Panc1 (cell line): ENCODE measurements around the gene SUPT3H. TPM values are rescaled to one million over a fixed set of nuclear protein-coding genes. Genes with fewer than 3 reads are reported as not detected.

Source experiments
- ATAC-seq: fragments of 200-7000 bp; cut with Tn5 transposase; 2 replicates; pipeline ENCODE4 v1.9.1; 2020; ENCODE audit warnings: mild to moderate bottlenecking, moderate library complexity
- BruUV-seq: library from RNA; stranded (reverse); fragments of 400-500 nt; replicated peaks from 2 replicates; lab custom pipeline; 2021; lab: Mats Ljungman, UMichigan
- CTCF ChIA-PET: fragments of 300-600 bp; sonication (Branson Sonifier 250); formaldehyde crosslinking; loops from one replicate; lab custom pipeline; 2022; ENCODE audit warnings: antibody characterized with exemption; lab: Charles Lee
- POLR2A ChIA-PET: fragments of 300-600 bp; sonication (Branson Sonifier 250); formaldehyde crosslinking; loops from one replicate; lab custom pipeline; 2022; ENCODE audit warnings: antibody characterized with exemption; lab: Charles Lee
- DNase-seq: peaks from one replicate; pipeline ENCODE4 v3.0.0-alpha.2; 2010; ENCODE audit warnings: low read depth, low spot score
- H3K27ac ChIP-seq: 2 replicates; pipeline ENCODE4 v1.5.1; 2011; ENCODE audit warnings: mild to moderate bottlenecking, low read length, inconsistent platforms
- H3K27me3 ChIP-seq: fragments of 200-500 bp; sonication (Bioruptor generic); 2 replicates; pipeline ENCODE4 v1.6.0; 2014; ENCODE audit warnings: low read length, inconsistent platforms; ENCODE audit not compliant: control insufficient read depth, insufficient read depth
- H3K36me3 ChIP-seq: fragments of 200-500 bp; sonication (Bioruptor generic); 2 replicates; pipeline ENCODE4 v1.5.1; 2014; ENCODE audit warnings: inconsistent platforms, mild to moderate bottlenecking, low read length, moderate library complexity; ENCODE audit not compliant: control insufficient read depth, insufficient read depth
- H3K4me1 ChIP-seq: 2 replicates; pipeline ENCODE4 v1.5.1; 2011; ENCODE audit warnings: inconsistent platforms, mild to moderate bottlenecking, low read length, moderate library complexity; ENCODE audit not compliant: control insufficient read depth, insufficient read depth
- H3K4me3 ChIP-seq, 2 experiments: 2 replicates each; pipeline ENCODE4 v1.5.1; 2011 to 2012; ENCODE audit warnings: low read depth in 2 of 2, low read length in 2 of 2, mild to moderate bottlenecking in 2 of 2, inconsistent platforms in 1 of 2, moderate library complexity in 1 of 2
- H3K9me3 ChIP-seq: fragments of 200-500 bp; sonication (Bioruptor generic); 2 replicates; pipeline ENCODE4 v1.5.1; 2014; ENCODE audit warnings: low read depth, mild to moderate bottlenecking, inconsistent platforms, low read length, moderate library complexity; ENCODE audit not compliant: control insufficient read depth, insufficient read depth
- CTCF ChIP-seq: fragments of 450-650 bp; IDR thresholded peaks from 2 replicates; pipeline ENCODE4 v1.5.1; 2017; ENCODE audit warnings: mild to moderate bottlenecking
- POLR2AphosphoS5 ChIP-seq: IDR thresholded peaks from 2 replicates; pipeline ENCODE4 v1.6.1; 2012; ENCODE audit warnings: mild to moderate bottlenecking, low read depth, low read length, moderate library complexity
- REST ChIP-seq, 2 experiments: IDR thresholded peaks; 2 replicates each; pipeline ENCODE4 v1.6.1; 2011 to 2012; ENCODE audit warnings: low read depth in 2 of 2, control low read depth in 1 of 2, low read length in 1 of 2, mild to moderate bottlenecking in 1 of 2, moderate library complexity in 1 of 2; ENCODE audit not compliant: insufficient read depth in 1 of 2
- SIN3A ChIP-seq: IDR thresholded peaks from 2 replicates; pipeline ENCODE4 v1.6.1; 2012; ENCODE audit warnings: low read depth, mild to moderate bottlenecking, low read length, moderate library complexity, borderline replicate concordance; ENCODE audit not compliant: insufficient read depth
- TCF7L2 ChIP-seq: IDR thresholded peaks from 2 replicates; pipeline ENCODE4 v1.6.1; 2011; ENCODE audit warnings: mild to moderate bottlenecking, low read depth, low read length, inconsistent platforms
- in situ Hi-C: cut with HindIII; loops from 2 replicates; pipeline ENCODE4 v1.10.0; 2016; ENCODE audit warnings: low sequenced_read_pairs, low pct_unique_long_range_greater_than_20kb
- intact Hi-C: fragments of 100-400 bp; cut with micrococcal nuclease; formaldehyde crosslinking; loops from one replicate; pipeline ENCODE4 v1.10.0; 2022; ENCODE audit not compliant: unreplicated experiment
- total RNA-seq: library from RNA; stranded (reverse); gene quantifications from one replicate; pipeline ENCODE4 v1.2.1, GENCODE V29; 2021; ENCODE audit not compliant: unreplicated experiment

SUPT3H gene
- total RNA-seq, 1 experiment from 2014 or later, result 11.0 TPM

- Histone ChIP-seq H3K27ac (no peak overlapping the region), H3K9me3 (no peaks in the 10 kb centered on the region), H3K27me3 (no peaks in the 10 kb centered on the region), H3K36me3 (no peaks in the 10 kb centered on the region), H3K4me1 (no peaks in the 10 kb centered on the region), H3K4me3 (no peak overlapping the region)
- intact Hi-C loops (no loop called here), in situ Hi-C loops (no loop called here)
- no peak for TF ChIP-seq POLR2AphosphoS5
- no peak for TF ChIP-seq SIN3A
- TF ChIP-seq REST (IDR thresholded peaks at IDR 0.05; ENCODE audit: insufficient read depth in 1 of 2, low read depth in 2 of 2, low read length in 1 of 2), result no peak
- no peak for TF ChIP-seq CTCF
- no peak for TF ChIP-seq TCF7L2
- ATAC-seq (no peak), DNase-seq (no peak)
- ChIA-PET POLR2A (no interaction called here), CTCF (no interaction called here)
- BruUV-seq, result no TSS peak
Observed at GRCh38 chr6:45255434-45255833, 122.3 kb downstream of the SUPT3H start.

GRCh38 chr6:45254253-45254652 lies 123.5 kb downstream of the SUPT3H start:
- TF ChIP-seq REST (IDR thresholded peaks at IDR 0.05; ENCODE audit: insufficient read depth in 1 of 2, low read depth in 2 of 2, low read length in 1 of 2) (no peak), POLR2AphosphoS5 (no peak), TCF7L2 (no peak), SIN3A (no peak), CTCF (no peak)
- Histone ChIP-seq H3K4me1 (no peaks in the 10 kb centered on the region), H3K36me3 (no peaks in the 10 kb centered on the region), H3K9me3 (no peaks in the 10 kb centered on the region), H3K4me3 (no peak overlapping the region), H3K27me3 (no peaks in the 10 kb centered on the region), H3K27ac (no peak overlapping the region)
- ATAC-seq, result no peak
- BruUV-seq, result no TSS peak
- in situ Hi-C loops (no loop called here), intact Hi-C loops (no loop called here)
- POLR2A ChIA-PET, result interaction anchor here (0.6 kb wide), 1 partner anchor 766 kb away, joined by 3 read pairs; no protein-coding TSS in a partner anchor
- DNase-seq, result no peak
- CTCF ChIA-PET, result interaction anchor here (0.7 kb wide), 1 partner anchor 223 kb away, joined by 6 read pairs; no protein-coding TSS in a partner anchor
